Ovary (tissue), 9 donors: ENCODE data around the gene UBR1. TPM values are rescaled to one million over a fixed set of nuclear protein-coding genes. Genes with fewer than 3 reads are reported as not detected.
"Not testable (repeated sequence)": the region's sequence is repeated elsewhere in the genome, so short reads cannot be mapped to it uniquely, and the experiment has no call there.

Source experiments
- DNase-seq, 5 donors: peaks; one replicate each; pipeline ENCODE4 v3.0.0-alpha.2; 2019 to 2020
- H3K27ac ChIP-seq, 2 donors: fragments of 200-600 bp; one replicate each; pipeline versions ENCODE4 v1.5.1 to v1.8.0; 2019 to 2022
- H3K27me3 ChIP-seq: fragments of 200-600 bp; one replicate; pipeline ENCODE4 v1.8.0; 2022
- H3K36me3 ChIP-seq: fragments of 200-600 bp; sonication (generic); one replicate; pipeline ENCODE4 v1.5.1; 2019
- H3K4me1 ChIP-seq: one replicate; pipeline ENCODE4 v1.8.1; 2013; ENCODE audit warnings: mild to moderate bottlenecking, moderate library complexity; ENCODE audit not compliant: insufficient read depth
- H3K4me3 ChIP-seq: fragments of 200-600 bp; sonication (generic); one replicate; pipeline ENCODE4 v1.5.1; 2017
- H3K9me3 ChIP-seq, 2 donors: fragments of 200-600 bp in 1 of 2; sonication (generic) in 1 of 2; one replicate each; pipeline versions ENCODE4 v1.5.1 to v1.8.1; 2013 to 2019; ENCODE audit warnings: mild to moderate bottlenecking in 1 of 2, moderate library complexity in 1 of 2
- EP300 ChIP-seq: sonication (generic); formaldehyde crosslinking; IDR thresholded peaks from one replicate; pipeline ENCODE4 v1.6.1; 2017; ENCODE audit warnings: antibody characterized with exemption
- POLR2A ChIP-seq: fragments of 450-650 bp; IDR thresholded peaks from one replicate; pipeline ENCODE4 v1.6.1; 2017; ENCODE audit warnings: antibody characterized with exemption, mild to moderate bottlenecking, moderate library complexity
- WGBS, 3 donors: extraction: QIAGEN DNeasy Blood & Tissue Kit in 1 of 3; methylation state at CpG; one replicate each; pipeline versions ENCODE4 v1.1.5 to v1.1.7; 2013 to 2017; 5-methylcytosine and 5-hydroxymethylcytosine counted together
- intact Hi-C, 4 donors: fragments of 100-400 bp; cut with DNase I; formaldehyde crosslinking; loops; one replicate each; pipeline versions ENCODE4 v1.11.0 to v1.15.1; 2022 to 2023
- polyA plus RNA-seq, 2 donors: library from polyadenylated mRNA; stranded (reverse); fragments of 200-250 nt in 1 of 2; fragments of 350-450 nt in 1 of 2; fragmentation: Illumina TruSeq in 1 of 2; extraction: RNeasy Lipid Tissue Mini Kit (QIAGEN cat#74804) in 1 of 2; gene quantifications; one replicate each; pipeline ENCODE4 v1.2.3, GENCODE V29; 2013 to 2014
- total RNA-seq, 7 donors: library from RNA; depleted of rRNA in 2 of 7; stranded (reverse); fragments of >200 nt in 2 of 7; fragmentation: NEBNext Ultra II Directional in 3 of 7; extraction: Animal tissue kit (Norgen Biotek cat#: 25700) in 3 of 7; gene quantifications; one replicate each; pipeline versions ENCODE4 v1.1.0 to v1.2.4, GENCODE V29; 2016 to 2023
- TF ChIP-seq, protein P1 (sequence below), 3 donors: fragments of 450-650 bp in 2 of 3; fragments of 200-600 bp in 1 of 3; IDR thresholded peaks; one replicate each; pipeline versions ENCODE4 v1.5.1 to v1.8.0; 2016 to 2022; ENCODE audit warnings: antibody characterized with exemption in 3 of 3, mild to moderate bottlenecking in 1 of 3
- donor health status: DM: no; HTN: no; CAD: no; lungs with moderate emphysema.
- donor health status: DM: no; HTN: no; CAD: no.
- donor health status: Bipolar disorder and iron deficiency.
- donor health status: DM: yes; HTN: yes; CAD: no.
- donor health status: DM: no; HTN: no; CAD: no.
- donor health status: DM: yes; HTN: yes; CAD: no.

Gene UBR1
- total and polyA plus RNA-seq, 9 donors: 7.5 to 34.1 (median 26.8) TPM

GRCh38 chr15:43052860-43053259 lies 53.0 kb downstream of the UBR1 start:
- no peak overlapping the region for H3K27ac ChIP-seq
- no peaks in the 10 kb centered on the region for H3K36me3 ChIP-seq
- H3K27me3 ChIP-seq: no peaks in the 10 kb centered on the region
- 66 to 84% (median 67%) methylated on average over 1 of the region's 1 CpG for WGBS, 3 donors
- TF ChIP-seq POLR2A (no peak), EP300 (no peak)
- TF ChIP-seq, protein P1, sequence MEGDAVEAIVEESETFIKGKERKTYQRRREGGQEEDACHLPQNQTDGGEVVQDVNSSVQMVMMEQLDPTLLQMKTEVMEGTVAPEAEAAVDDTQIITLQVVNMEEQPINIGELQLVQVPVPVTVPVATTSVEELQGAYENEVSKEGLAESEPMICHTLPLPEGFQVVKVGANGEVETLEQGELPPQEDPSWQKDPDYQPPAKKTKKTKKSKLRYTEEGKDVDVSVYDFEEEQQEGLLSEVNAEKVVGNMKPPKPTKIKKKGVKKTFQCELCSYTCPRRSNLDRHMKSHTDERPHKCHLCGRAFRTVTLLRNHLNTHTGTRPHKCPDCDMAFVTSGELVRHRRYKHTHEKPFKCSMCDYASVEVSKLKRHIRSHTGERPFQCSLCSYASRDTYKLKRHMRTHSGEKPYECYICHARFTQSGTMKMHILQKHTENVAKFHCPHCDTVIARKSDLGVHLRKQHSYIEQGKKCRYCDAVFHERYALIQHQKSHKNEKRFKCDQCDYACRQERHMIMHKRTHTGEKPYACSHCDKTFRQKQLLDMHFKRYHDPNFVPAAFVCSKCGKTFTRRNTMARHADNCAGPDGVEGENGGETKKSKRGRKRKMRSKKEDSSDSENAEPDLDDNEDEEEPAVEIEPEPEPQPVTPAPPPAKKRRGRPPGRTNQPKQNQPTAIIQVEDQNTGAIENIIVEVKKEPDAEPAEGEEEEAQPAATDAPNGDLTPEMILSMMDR (IDR thresholded peaks at IDR 0.05): no peak
- no peak for DNase-seq
- no peaks in the 10 kb centered on the region for H3K9me3 ChIP-seq
- no peak overlapping the region for H3K4me3 ChIP-seq
- intact Hi-C loops: no loop called here
- no peaks in the 10 kb centered on the region for H3K4me1 ChIP-seq

DNA sequence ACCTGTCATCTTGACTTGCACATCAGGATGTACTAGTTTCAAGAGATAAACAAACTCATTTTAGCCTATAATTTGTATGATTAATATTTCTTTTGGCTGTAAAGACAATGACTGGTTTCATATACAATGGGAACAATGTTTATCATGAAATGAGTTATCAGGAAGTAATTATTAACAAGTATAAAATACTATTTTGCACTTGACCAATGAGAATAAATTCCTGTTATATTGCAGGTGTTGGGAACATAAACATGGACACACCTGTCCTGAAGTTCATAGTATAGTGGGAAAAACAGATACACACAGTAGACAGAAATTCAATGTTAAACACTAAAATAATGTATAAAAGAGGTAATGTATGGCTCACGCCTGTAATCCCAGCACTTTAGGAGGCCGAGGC lies 56.9 kb downstream of the UBR1 start:
- intact Hi-C loops: no loop called here
- no peak for DNase-seq
- no peak overlapping the region for H3K27ac ChIP-seq
- 95 to 98% (median 97%) methylated on average over 2 of the region's 2 CpGs for WGBS, 3 donors
- no peaks in the 10 kb centered on the region for H3K36me3 ChIP-seq
- H3K9me3 ChIP-seq: no peaks in the 10 kb centered on the region
- no peak overlapping the region for H3K4me3 ChIP-seq
- H3K27me3 ChIP-seq: no peaks in the 10 kb centered on the region
- no peaks in the 10 kb centered on the region for H3K4me1 ChIP-seq
- TF ChIP-seq EP300: no peak
- TF ChIP-seq POLR2A: no peak
- TF ChIP-seq, protein P1 (IDR thresholded peaks at IDR 0.05): no peak

GRCh38 chr15:43046484-43046883 lies 59.4 kb downstream of the UBR1 start:
- no peak overlapping the region for H3K27ac ChIP-seq

DNA sequence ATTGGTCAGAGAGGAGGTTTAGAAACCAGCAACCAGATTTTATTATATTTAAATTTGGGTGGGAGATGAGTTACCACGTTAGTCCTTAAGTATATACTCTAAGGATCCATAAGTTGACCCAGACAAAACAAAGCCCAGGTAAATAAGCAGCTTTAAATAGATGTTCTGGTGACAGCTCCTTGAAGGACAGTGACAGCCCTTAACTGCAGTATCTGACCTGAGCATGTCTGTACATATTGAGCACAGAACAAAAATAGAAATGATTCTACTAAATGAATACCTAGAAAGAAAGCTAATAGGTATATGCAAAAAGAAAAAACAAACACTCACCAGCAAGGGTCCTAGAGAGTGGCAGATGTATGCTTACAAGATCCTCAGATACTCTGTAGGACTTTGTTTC lies 63.0 kb downstream of the UBR1 start:
- 73 to 87% (median 80%) methylated on average over 1 of the region's 1 CpG for WGBS, 3 donors
- H3K36me3 ChIP-seq: no peaks in the 10 kb centered on the region
- DNase-seq: no peak
- no peaks in the 10 kb centered on the region for H3K27me3 ChIP-seq
- H3K27ac ChIP-seq: no peak overlapping the region
- no peak for TF ChIP-seq POLR2A
- no peak for TF ChIP-seq EP300
- TF ChIP-seq, protein P1 (IDR thresholded peaks at IDR 0.05): no peak
- intact Hi-C loops: no loop called here
- no peaks in the 10 kb centered on the region for H3K4me1 ChIP-seq
- no peaks in the 10 kb centered on the region for H3K9me3 ChIP-seq
- H3K4me3 ChIP-seq: no peak overlapping the region

More at GRCh38 chr15:43046484-43046883, 59.4 kb downstream of the UBR1 start:
- H3K36me3 ChIP-seq: no peaks in the 10 kb centered on the region
- H3K4me3 ChIP-seq: no peak overlapping the region
- DNase-seq: no peak
- TF ChIP-seq EP300: no peak
- TF ChIP-seq, protein P1 (IDR thresholded peaks at IDR 0.05): no peak
- 92 to 95% (median 94%) methylated on average over 2 of the region's 2 CpGs for WGBS, 3 donors
- intact Hi-C loops: no loop called here
- H3K9me3 ChIP-seq: no peaks in the 10 kb centered on the region
- no peaks in the 10 kb centered on the region for H3K4me1 ChIP-seq
- no peaks in the 10 kb centered on the region for H3K27me3 ChIP-seq

DNA sequence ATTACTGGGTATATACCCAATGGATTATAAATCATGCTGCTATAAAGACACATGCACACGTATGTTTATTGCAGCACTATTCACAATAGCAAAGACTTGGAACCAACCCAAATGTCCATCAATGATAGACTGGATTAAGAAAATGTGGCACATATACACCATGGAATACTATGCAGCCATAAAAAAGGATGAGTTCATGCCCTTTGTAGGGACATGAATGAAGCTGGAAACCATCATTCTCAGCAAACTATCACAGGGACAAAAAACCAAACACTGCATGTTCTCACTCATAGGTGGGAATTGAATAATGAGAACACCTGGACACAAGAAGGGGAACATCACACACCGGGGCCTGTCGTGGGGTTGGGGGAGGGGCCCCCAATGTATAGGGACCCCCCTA lies 64.8 kb downstream of the UBR1 start:
- WGBS, 3 donors: 94 to 100% (median 95%) methylated on average over 3 of the region's 3 CpGs
- DNase-seq, H3K9me3 ChIP-seq, H3K4me3 ChIP-seq, H3K4me1 ChIP-seq, intact Hi-C loops, H3K27ac ChIP-seq, H3K36me3 ChIP-seq, H3K27me3 ChIP-seq: not testable (repeated sequence)

DNA sequence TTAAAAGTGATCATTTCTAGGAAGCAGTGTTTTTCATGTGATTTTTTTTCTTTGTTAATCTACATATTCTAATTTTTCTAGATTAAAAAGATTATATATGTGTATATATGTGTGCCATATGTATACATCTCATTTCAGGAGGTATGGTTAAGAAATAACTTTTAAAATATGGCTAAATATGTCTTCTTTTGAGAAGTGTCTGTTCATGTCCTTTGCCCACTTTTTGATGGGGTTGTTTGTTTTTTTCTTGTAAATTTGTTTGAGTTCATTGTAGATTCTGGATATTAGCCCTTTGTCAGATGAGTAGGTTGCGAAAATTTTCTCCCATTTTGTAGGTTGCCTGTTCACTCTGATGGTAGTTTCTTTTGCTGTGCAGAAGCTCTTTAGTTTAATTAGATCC lies 70.6 kb downstream of the UBR1 start:
- H3K27me3 ChIP-seq, H3K36me3 ChIP-seq, DNase-seq, H3K27ac ChIP-seq, H3K4me3 ChIP-seq, intact Hi-C loops, H3K9me3 ChIP-seq, H3K4me1 ChIP-seq: not testable (repeated sequence)
- WGBS, 3 donors: 100% methylated on average over 1 of the region's 1 CpG; no CpG with 5 or more reads in 2 of the 3 donors
